Pancreas (tissue), 10 donors: ENCODE data around the gene HOXD3. TPM values are rescaled to one million over a fixed set of nuclear protein-coding genes. Genes with fewer than 3 reads are reported as not detected.

Experiments used
- ATAC-seq, 4 donors: fragments of 200-7000 bp; cut with Tn5 transposase; one replicate each; pipeline versions ENCODE4 v1.8.0 to v1.9.1; 2020; ENCODE audit warnings: mild to moderate bottlenecking in 4 of 4, moderate library complexity in 4 of 4
- DNase-seq, 6 donors: peaks; one replicate each; pipeline ENCODE4 v3.0.0-alpha.2; 2020
- FAIRE-seq: peaks from 2 replicates; lab custom pipeline; 2012; peaks lifted over from hg19 to GRCh38; lab: Jason Lieb, UNC
- H3K27ac ChIP-seq, 4 donors: fragments of 200-600 bp; sonication (generic); 1 replicate in 3 of 4; 2 replicates in 1 of 4; pipeline versions ENCODE4 v1.5.0 to v1.8.0; 2020
- H3K27me3 ChIP-seq, 4 donors: fragments of 200-600 bp; one replicate each; pipeline ENCODE4 v1.8.0; 2021
- H3K36me3 ChIP-seq, 3 donors: fragments of 200-600 bp; sonication (generic) in 1 of 3; one replicate each; pipeline versions ENCODE4 v1.5.0 to v1.8.0; 2020 to 2021
- H3K4me1 ChIP-seq, 3 donors: fragments of 200-600 bp; one replicate each; pipeline ENCODE4 v1.8.0; 2021
- H3K4me3 ChIP-seq, 4 donors: fragments of 200-600 bp; sonication (generic) in 2 of 4; one replicate each; pipeline versions ENCODE4 v1.5.0 to v1.8.0; 2020 to 2021
- H3K9me3 ChIP-seq, 4 donors: fragments of 200-600 bp; one replicate each; pipeline ENCODE4 v1.8.0; 2021
- CTCF ChIP-seq, 4 donors: fragments of 200-600 bp; sonication (generic) in 3 of 4; IDR thresholded peaks; one replicate each; pipeline versions ENCODE4 v1.5.0 to v1.8.0; 2021; ENCODE audit warnings: antibody characterized with exemption in 4 of 4
- WGBS, 2 donors: extraction: QIAGEN DNeasy Blood & Tissue Kit; methylation state at CpG; one replicate each; pipeline ENCODE4 v1.1.7; 2013; 5-methylcytosine and 5-hydroxymethylcytosine counted together
- intact Hi-C, 3 donors: fragments of 100-400 bp; cut with DNase I; formaldehyde crosslinking; loops; one replicate each; pipeline versions ENCODE4 v1.11.1 to v1.14.2; 2022
- polyA plus RNA-seq, 2 donors: library from polyadenylated mRNA; stranded (reverse); fragments of 200-250 nt; gene quantifications; one replicate each; pipeline ENCODE4 v1.2.3, GENCODE V29; 2013
- total RNA-seq, 6 donors: library from RNA; stranded (reverse); fragmentation: NEBNext Ultra II Directional in 4 of 6; extraction: Animal tissue kit (Norgen Biotek cat#: 25700) in 4 of 6; gene quantifications; one replicate each; pipeline versions ENCODE4 v1.2.1 to v1.2.4, GENCODE V29; 2021 to 2023
- donor health status: healthy with polysubstance abuse.
- donor health status: DM: no; HTN: no; CAD: no; lungs with moderate emphysema.
- donor health status: DM: no; HTN: no; CAD: no.
- donor health status: control.
- donor health status: control.
- donor health status: Bipolar disorder and iron deficiency.
- donor health status: DM: yes; HTN: yes; CAD: no.
- donor health status: DM: no; HTN: no; CAD: no.
- donor health status: DM: no; HTN: no; CAD: no.
- donor health status: DM: yes; HTN: yes; CAD: no.

Gene HOXD3
- total and polyA plus RNA-seq, 8 donors = 0.19 to 0.68 (median 0.25) TPM; not detected in 1

- Histone ChIP-seq H3K27ac (no peak overlapping the region), H3K9me3 (no peaks in the 10 kb centered on the region), H3K36me3 (no peaks in the 10 kb centered on the region), H3K4me3 (no peak overlapping the region), H3K4me1 (no peaks in the 10 kb centered on the region), H3K27me3 (peaks cover 0 to 15% (median 5%) of the 10 kb centered on the region in 4 donors)
- FAIRE-seq (no peak), DNase-seq (no peak), ATAC-seq (no peak)
- TF ChIP-seq CTCF (IDR thresholded peaks at IDR 0.05) = no peak
- intact Hi-C loops = loop anchor here in 1 of 3 donors (10.0 kb wide), 1 partner anchor 498 kb away; no protein-coding TSS in a partner anchor
These were observed 10.5 kb upstream of the HOXD3 start for GRCh38 chr2:176146645-176147044.

- H3K9me3 ChIP-seq = no peaks in the 10 kb centered on the region
- H3K4me3 ChIP-seq = no peak overlapping the region
- no peaks in the 10 kb centered on the region for H3K4me1 ChIP-seq
- no peak overlapping the region for H3K27ac ChIP-seq
- no peak for FAIRE-seq
- intact Hi-C loops = loop anchor here in 1 of 3 donors (10.0 kb wide), 1 partner anchor 497 kb away; no protein-coding TSS in a partner anchor
- TF ChIP-seq CTCF (IDR thresholded peaks at IDR 0.05) = no peak
- 9 to 15% methylated on average over 29 to 32 of the region's 32 CpGs for WGBS, 2 donors
- peaks cover 0 to 15% (median 5%) of the 10 kb centered on the region in 4 donors for H3K27me3 ChIP-seq
- no peak for ATAC-seq
- no peaks in the 10 kb centered on the region for H3K36me3 ChIP-seq
- DNase-seq = no peak
These were observed 9.8 kb upstream of the HOXD3 start for GRCh38 chr2:176147210-176147799.

GRCh38 chr2:176147800-176148496, 9.2 kb upstream of the HOXD3 start:
- H3K27ac ChIP-seq = no peak overlapping the region

GRCh38 chr2:176148751-176149421, 8.2 kb upstream of the HOXD3 start:
- H3K4me1 ChIP-seq = no peaks in the 10 kb centered on the region
- ATAC-seq = no peak
- H3K9me3 ChIP-seq = no peaks in the 10 kb centered on the region
- no peak overlapping the region for H3K4me3 ChIP-seq
- TF ChIP-seq CTCF (IDR thresholded peaks at IDR 0.05) = no peak
- intact Hi-C loops = loop anchor here in 1 of 3 donors (10.0 kb wide), 1 partner anchor 496 kb away; no protein-coding TSS in a partner anchor
- WGBS, 2 donors = 18% methylated on average over 11 of the region's 11 CpGs
- H3K27ac ChIP-seq = no peak overlapping the region
- peaks cover 0 to 24% (median 8%) of the 10 kb centered on the region in 4 donors for H3K27me3 ChIP-seq
- no peak for FAIRE-seq
- DNase-seq = no peak
- no peaks in the 10 kb centered on the region for H3K36me3 ChIP-seq

More at GRCh38 chr2:176147800-176148496, 9.2 kb upstream of the HOXD3 start:
- FAIRE-seq (no peak), ATAC-seq (no peak), DNase-seq (peak in 1 of 6 donors; percentile 52)
- Histone ChIP-seq H3K27me3 (peaks cover 0 to 21% (median 8%) of the 10 kb centered on the region in 4 donors), H3K4me1 (no peaks in the 10 kb centered on the region), H3K36me3 (no peaks in the 10 kb centered on the region), H3K9me3 (no peaks in the 10 kb centered on the region), H3K4me3 (no peak overlapping the region)
- no peak for TF ChIP-seq CTCF (IDR thresholded peaks at IDR 0.05)
- WGBS, 2 donors = 11% methylated on average over 30 to 31 of the region's 31 CpGs
- intact Hi-C loops = loop anchor here in 1 of 3 donors (10.0 kb wide), 1 partner anchor 497 kb away; no protein-coding TSS in a partner anchor
